H1 (cell line): ENCODE data around the gene EIF4EBP2. TPM values are rescaled to one million over a fixed set of nuclear protein-coding genes. Genes with fewer than 3 reads are reported as not detected.

ENCODE experiments used
- CTCF ChIA-PET: fragments of 300-600 bp; sonication (Branson Sonifier 250); formaldehyde crosslinking; loops from one replicate; lab custom pipeline; 2021; ENCODE audit not compliant: partially characterized antibody; lab: Charles Lee
- POLR2A ChIA-PET: fragments of 300-600 bp; sonication (Branson Sonifier 250); formaldehyde crosslinking; loops from one replicate; lab custom pipeline; 2021; ENCODE audit warnings: inconsistent platforms; ENCODE audit not compliant: partially characterized antibody; lab: Charles Lee
- DNase-seq, 2 experiments: peaks; one replicate each; pipeline versions ENCODE4 v3.0.0 to v3.0.0-alpha.2; 2010 to 2022; ENCODE audit warnings: low spot score in 2 of 2, low read depth in 1 of 2, mixed read lengths in 1 of 2
- FAIRE-seq: peaks from 2 replicates; lab custom pipeline; 2011; peaks lifted over from hg19 to GRCh38; lab: Jason Lieb, UNC
- H2AFZ ChIP-seq: 2 replicates; pipeline ENCODE4 v1.8.1; 2012; ENCODE audit warnings: low read length, inconsistent platforms
- H2AK5ac ChIP-seq: 2 replicates; pipeline ENCODE4 v1.6.1; 2013; ENCODE audit warnings: low read depth, low read length
- H2BK120ac ChIP-seq: replicated peaks from 2 replicates; pipeline ENCODE3; 2013; ENCODE audit warnings: low read depth, low read length, inconsistent platforms
- H2BK12ac ChIP-seq: 2 replicates; pipeline ENCODE4 v1.6.1; 2013; ENCODE audit warnings: low read depth, low read length
- H2BK15ac ChIP-seq: 2 replicates; pipeline ENCODE4 v1.6.1; 2013; ENCODE audit warnings: low read length
- H2BK20ac ChIP-seq: 2 replicates; pipeline ENCODE4 v1.6.1; 2013; ENCODE audit warnings: low read length
- H2BK5ac ChIP-seq: 2 replicates; pipeline ENCODE4 v1.6.1; 2013; ENCODE audit warnings: low read depth, low read length
- H3K14ac ChIP-seq: 2 replicates; pipeline ENCODE4 v1.6.1; 2013; ENCODE audit warnings: inconsistent platforms; ENCODE audit not compliant: insufficient read length
- H3K18ac ChIP-seq: 2 replicates; pipeline ENCODE4 v1.6.1; 2013; ENCODE audit warnings: low read length; ENCODE audit errors: extremely low read depth
- H3K23ac ChIP-seq: 2 replicates; pipeline ENCODE4 v1.6.1; 2013; ENCODE audit warnings: inconsistent platforms; ENCODE audit not compliant: insufficient read length
- H3K23me2 ChIP-seq: 2 replicates; pipeline ENCODE4 v1.6.1; 2013; ENCODE audit warnings: low read depth, low read length
- H3K27ac ChIP-seq: 2 replicates; pipeline ENCODE4 v1.6.1; 2011; ENCODE audit warnings: low read depth, low read length, inconsistent platforms
- H3K27me3 ChIP-seq, 4 experiments: replicated peaks in 1 of 4; 1 replicate in 1 of 4; 2 replicates in 3 of 4; pipeline versions ENCODE4 v1.6.1 to v1.8.1; 2011 to 2013; ENCODE audit warnings: low read length in 3 of 4, mild to moderate bottlenecking in 3 of 4, inconsistent platforms in 2 of 4, mixed read lengths in 2 of 4, moderate library complexity in 1 of 4; ENCODE audit not compliant: control insufficient read depth in 3 of 4, insufficient read depth in 3 of 4; ENCODE audit errors: extremely low read depth in 1 of 4
- H3K36me3 ChIP-seq, 4 experiments: 2 replicates each; pipeline versions ENCODE4 v1.6.1 to v1.8.1; 2011 to 2013; ENCODE audit warnings: mild to moderate bottlenecking in 4 of 4, low read length in 3 of 4, moderate library complexity in 2 of 4, control low read depth in 1 of 4, inconsistent platforms in 1 of 4; ENCODE audit not compliant: insufficient read depth in 4 of 4, control insufficient read depth in 2 of 4
- H3K4ac ChIP-seq: replicated peaks from 2 replicates; pipeline ENCODE3; 2013; ENCODE audit warnings: low read length, low read depth, mixed read lengths, inconsistent platforms; ENCODE audit not compliant: insufficient read length
- H3K4me1 ChIP-seq, 4 experiments: replicated peaks in 1 of 4; 1 replicate in 1 of 4; 2 replicates in 3 of 4; pipeline versions ENCODE4 v1.6.1 to v1.8.1; 2011 to 2013; ENCODE audit warnings: low read length in 3 of 4, inconsistent platforms in 2 of 4, mixed read lengths in 1 of 4; ENCODE audit not compliant: insufficient read depth in 4 of 4, control insufficient read depth in 3 of 4
- H3K4me2 ChIP-seq, 2 experiments: 2 replicates each; pipeline versions ENCODE4 v1.6.1 to v1.8.1; 2011 to 2013; ENCODE audit warnings: low read depth in 2 of 2, low read length in 2 of 2, control low read depth in 1 of 2, inconsistent platforms in 1 of 2, mild to moderate bottlenecking in 1 of 2; ENCODE audit not compliant: insufficient read depth in 1 of 2
- H3K4me3 ChIP-seq, 4 experiments: fragments of 200-600, 300-600 bp in 1 of 4; sonication (generic), shearing (Covaris generic), sonication (Bioruptor Twin) in 1 of 4; 2 replicates each; pipeline versions ENCODE4 v1.5.1 to v1.8.1; 2011 to 2016; ENCODE audit warnings: low read length in 4 of 4, low read depth in 3 of 4, control low read depth in 2 of 4, inconsistent platforms in 2 of 4, mild to moderate bottlenecking in 2 of 4, mixed read lengths in 1 of 4, moderate library complexity in 1 of 4; ENCODE audit not compliant: insufficient read depth in 2 of 4; ENCODE audit errors: extremely low read depth in 1 of 4
- H3K56ac ChIP-seq: replicated peaks from 2 replicates; pipeline ENCODE3; 2013; ENCODE audit warnings: low read depth, mild to moderate bottlenecking, mixed read lengths, low read length, inconsistent platforms; ENCODE audit not compliant: insufficient read length
- H3K79me1 ChIP-seq: 2 replicates; pipeline ENCODE4 v1.6.1; 2013; ENCODE audit warnings: low read depth, low read length, control low read depth
- H3K79me2 ChIP-seq, 2 experiments: 2 replicates each; pipeline versions ENCODE4 v1.6.1 to v1.8.1; 2012 to 2013; ENCODE audit warnings: low read length in 2 of 2, mild to moderate bottlenecking in 2 of 2, inconsistent platforms in 1 of 2; ENCODE audit not compliant: insufficient read depth in 2 of 2, control insufficient read depth in 1 of 2
- H3K9ac ChIP-seq, 4 experiments: replicated peaks in 1 of 4; 1 replicate in 1 of 4; 2 replicates in 3 of 4; pipeline versions ENCODE4 v1.6.1 to v1.8.1; 2011 to 2013; ENCODE audit warnings: low read depth in 3 of 4, low read length in 3 of 4, control low read depth in 2 of 4, mild to moderate bottlenecking in 2 of 4, moderate library complexity in 2 of 4, inconsistent platforms in 1 of 4; ENCODE audit errors: extremely low read depth in 1 of 4
- H3K9me3 ChIP-seq, 2 experiments: 2 replicates each; pipeline versions ENCODE4 v1.6.1 to v1.8.1; 2012 to 2013; ENCODE audit warnings: mild to moderate bottlenecking in 2 of 2, moderate library complexity in 2 of 2, control low read depth in 1 of 2, inconsistent platforms in 1 of 2, low read depth in 1 of 2, low read length in 1 of 2, mixed read lengths in 1 of 2; ENCODE audit not compliant: insufficient read depth in 2 of 2
- H4K20me1 ChIP-seq, 2 experiments: replicated peaks in 1 of 2; 2 replicates each; pipeline versions ENCODE3 to v1.8.1; 2011 to 2013; ENCODE audit warnings: inconsistent platforms in 2 of 2, low read length in 2 of 2, mild to moderate bottlenecking in 1 of 2; ENCODE audit not compliant: insufficient read depth in 2 of 2, control insufficient read depth in 1 of 2
- H4K5ac ChIP-seq: 2 replicates; pipeline ENCODE4 v1.6.1; 2013; ENCODE audit warnings: low read length, low read depth, mixed read lengths, inconsistent platforms; ENCODE audit not compliant: insufficient read length
- H4K8ac ChIP-seq: 2 replicates; pipeline ENCODE4 v1.8.0; 2013; ENCODE audit warnings: mild to moderate bottlenecking, moderate library complexity, low read length, inconsistent platforms; ENCODE audit not compliant: insufficient read depth; ENCODE audit errors: extremely low read depth
- H4K91ac ChIP-seq: replicated peaks from 2 replicates; pipeline ENCODE3; 2013; ENCODE audit warnings: low read length, mixed read lengths, inconsistent platforms; ENCODE audit not compliant: insufficient read length
- EGR1 ChIP-seq: IDR thresholded peaks from 2 replicates; pipeline ENCODE4 v1.6.1; 2011; ENCODE audit warnings: low read depth, low read length, borderline replicate concordance
- GABPA ChIP-seq: IDR thresholded peaks from 2 replicates; pipeline ENCODE4 v1.6.1; 2011; ENCODE audit warnings: mild to moderate bottlenecking, low read length, moderate library complexity, borderline replicate concordance; ENCODE audit not compliant: insufficient read depth
- HDAC6 ChIP-seq: IDR thresholded peaks from one replicate; pipeline ENCODE4 v1.7.1; 2012; ENCODE audit warnings: low read depth, mild to moderate bottlenecking, inconsistent platforms, low read length, moderate library complexity
- KDM5A ChIP-seq: fragments of 200-600 bp; IDR thresholded peaks from 2 replicates; pipeline ENCODE4 v1.7.1; 2012; ENCODE audit warnings: mild to moderate bottlenecking, low read length, inconsistent platforms, mixed read lengths
- POU5F1 ChIP-seq: IDR thresholded peaks from 2 replicates; pipeline ENCODE4 v1.6.1; 2011; ENCODE audit warnings: low read depth, mild to moderate bottlenecking, low read length, moderate library complexity
- SAP30 ChIP-seq: fragments of 300-600 bp; sonication (generic); IDR thresholded peaks from 2 replicates; pipeline ENCODE4 v1.7.1; 2012; ENCODE audit warnings: low read length, moderate library complexity, mild to moderate bottlenecking, inconsistent platforms; ENCODE audit not compliant: insufficient read depth, insufficient replicate concordance
- SP2 ChIP-seq: IDR thresholded peaks from 2 replicates; pipeline ENCODE4 v1.6.1; 2012; ENCODE audit warnings: mild to moderate bottlenecking, low read length, inconsistent platforms
- SUZ12 ChIP-seq: fragments of 200-600 bp; sonication (generic); IDR thresholded peaks from 2 replicates; pipeline ENCODE4 v1.6.1; 2012; ENCODE audit warnings: mild to moderate bottlenecking, inconsistent platforms, low read length, moderate library complexity, mixed read lengths
- TEAD4 ChIP-seq: IDR thresholded peaks from 2 replicates; pipeline ENCODE4 v1.6.1; 2012; ENCODE audit warnings: low read depth, low read length, inconsistent platforms, mixed read lengths
- WGBS, 2 experiments: shearing (Covaris generic) in 1 of 2; methylation state at CpG; one replicate each; pipeline versions ENCODE4 v1.1.6 to v1.1.7; 2013 to 2015; ENCODE audit warnings: low lambda C conversion rate in 2 of 2, mixed read lengths in 2 of 2, inconsistent platforms in 1 of 2, low coverage in 1 of 2, missing lambda C conversion rate in 1 of 2; ENCODE audit not compliant: insufficient replicate concordance in 2 of 2, insufficient coverage in 1 of 2, insufficient read length in 1 of 2; ENCODE audit errors: extremely low coverage in 1 of 2, missing lambda C conversion rate in 1 of 2; 5-methylcytosine and 5-hydroxymethylcytosine counted together
- polyA plus RNA-seq, 7 experiments: library from polyadenylated mRNA; depleted of rRNA in 3 of 7; stranded (reverse) in 5 of 7; unstranded in 2 of 7; fragments of >200 nt in 5 of 7; fragments of 200-250 nt in 2 of 7; gene quantifications; 1 replicate in 5 of 7; 2 replicates in 1 of 7; 4 replicates in 1 of 7; pipeline versions ENCODE4 v1.2.1 to v1.2.3, GENCODE V29; 2011 to 2013; ENCODE audit warnings: missing spikeins in 2 of 7, mixed read lengths in 2 of 7
- total RNA-seq: library from RNA; stranded (reverse); fragmentation: NEBNext Ultra II Directional; extraction: Animal tissue kit (Norgen Biotek cat#: 25700); gene quantifications from 2 replicates; pipeline ENCODE4 v1.2.1, GENCODE V29; 2021
- TF ChIP-seq, protein P1 (sequence below), 3 experiments: IDR thresholded peaks; 1 replicate in 2 of 3; 2 replicates in 1 of 3; pipeline versions ENCODE4 v1.5.1 to v1.6.1; 2011; ENCODE audit warnings: low read length in 3 of 3, mild to moderate bottlenecking in 3 of 3, inconsistent platforms in 2 of 3, low read depth in 1 of 3, moderate library complexity in 1 of 3; ENCODE audit not compliant: insufficient read depth in 1 of 3; ENCODE audit errors: control extremely low read depth in 1 of 3

EIF4EBP2 gene
- total and polyA plus RNA-seq, 2 of the 8 experiments (the other 6 are each of a cell fraction or from before 2014, with no cell fraction given): 55.3 to 144 TPM

DNA sequence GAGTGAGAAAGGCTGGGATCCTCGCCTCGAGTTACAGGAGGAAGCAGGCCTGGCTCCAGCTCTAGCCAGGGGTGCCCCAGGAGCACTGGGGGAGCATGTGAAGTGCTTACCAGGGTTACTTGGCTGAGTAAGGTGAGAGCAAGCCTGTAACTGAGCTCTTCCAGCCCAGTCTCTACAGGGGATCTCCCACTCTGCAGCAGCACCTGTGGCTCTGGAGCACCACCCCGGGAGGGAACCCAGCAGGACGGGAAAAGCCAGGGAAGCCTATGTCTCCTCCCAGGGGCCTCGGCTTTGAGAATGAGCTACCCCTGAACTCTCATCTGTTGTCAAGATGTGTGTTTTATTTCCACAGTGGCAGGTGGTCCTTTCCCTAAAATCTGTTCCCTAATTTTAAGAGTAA lies 32.1 kb upstream of the EIF4EBP2 start:
- H3K4me2 ChIP-seq: no peak overlapping the region
- H3K27ac ChIP-seq: no peak overlapping the region
- H3K9ac ChIP-seq: no peak overlapping the region
- H3K56ac ChIP-seq: no peak overlapping the region
- H3K36me3 ChIP-seq: peaks cover 0 to 11% (median 3%) of the 10 kb centered on the region in 4 experiments; a peak in 3 of 8 replicates
- no peak overlapping the region for H4K91ac ChIP-seq
- H3K14ac ChIP-seq: no peak overlapping the region
- peaks cover 2 to 10% (median 3%) of the 10 kb centered on the region in 4 experiments; a peak in 4 of 7 replicates for H3K4me1 ChIP-seq
- CTCF ChIA-PET: interaction anchor here (0.5 to 3.7 kb wide), 5 partner anchors 21 to 256 kb away, joined by 3 to 19 read pairs (median 3); partner anchors contain the start of gene TYSND1
- 0 out of 2 replicates have a peak overlapping the region, but pooled peaks have one; percentile 27 for H2BK12ac ChIP-seq
- 0 out of 2 replicates have a peak overlapping the region, but pooled peaks have one; percentile 46 for H4K8ac ChIP-seq
- H3K18ac ChIP-seq: no peak overlapping the region; the same call in 1 of the 2 replicates
- H3K23me2 ChIP-seq: no peaks in the 10 kb centered on the region
- H2BK15ac ChIP-seq: no peak overlapping the region
- H4K5ac ChIP-seq: no peak overlapping the region
- FAIRE-seq: no peak
- no peak overlapping the region for H3K4ac ChIP-seq
- H2AFZ ChIP-seq: no peak overlapping the region
- no peak for DNase-seq
- H2BK5ac ChIP-seq: no peak overlapping the region
- H2AK5ac ChIP-seq: no peak overlapping the region
- H4K20me1 ChIP-seq: peaks cover 0 to 6% of the 10 kb centered on the region in 2 experiments
- H3K79me1 ChIP-seq: no peaks in the 10 kb centered on the region; the same call in 1 of the 2 replicates
- H3K79me2 ChIP-seq: no peaks in the 10 kb centered on the region; a peak in 1 of 4 replicates
- H3K23ac ChIP-seq: no peak overlapping the region
- H3K4me3 ChIP-seq: no peak overlapping the region
- 56% methylated on average over 5 of the region's 5 CpGs; no CpG with 5 or more reads in 1 of the 2 experiments for WGBS, 2 experiments
- POLR2A ChIA-PET: interaction anchor here (0.6 kb wide), 1 partner anchor 16 kb away, joined by 4 read pairs; no protein-coding TSS in a partner anchor
- H2BK20ac ChIP-seq: no peak overlapping the region
- no peaks in the 10 kb centered on the region for H3K9me3 ChIP-seq
- H3K27me3 ChIP-seq: no peaks in the 10 kb centered on the region
- H2BK120ac ChIP-seq: no peak overlapping the region
- TF ChIP-seq POU5F1: no peak
- no peak for TF ChIP-seq SP2
- no peak for TF ChIP-seq SUZ12
- TF ChIP-seq HDAC6: no peak
- TF ChIP-seq SAP30: no peak
- TF ChIP-seq, protein P1, sequence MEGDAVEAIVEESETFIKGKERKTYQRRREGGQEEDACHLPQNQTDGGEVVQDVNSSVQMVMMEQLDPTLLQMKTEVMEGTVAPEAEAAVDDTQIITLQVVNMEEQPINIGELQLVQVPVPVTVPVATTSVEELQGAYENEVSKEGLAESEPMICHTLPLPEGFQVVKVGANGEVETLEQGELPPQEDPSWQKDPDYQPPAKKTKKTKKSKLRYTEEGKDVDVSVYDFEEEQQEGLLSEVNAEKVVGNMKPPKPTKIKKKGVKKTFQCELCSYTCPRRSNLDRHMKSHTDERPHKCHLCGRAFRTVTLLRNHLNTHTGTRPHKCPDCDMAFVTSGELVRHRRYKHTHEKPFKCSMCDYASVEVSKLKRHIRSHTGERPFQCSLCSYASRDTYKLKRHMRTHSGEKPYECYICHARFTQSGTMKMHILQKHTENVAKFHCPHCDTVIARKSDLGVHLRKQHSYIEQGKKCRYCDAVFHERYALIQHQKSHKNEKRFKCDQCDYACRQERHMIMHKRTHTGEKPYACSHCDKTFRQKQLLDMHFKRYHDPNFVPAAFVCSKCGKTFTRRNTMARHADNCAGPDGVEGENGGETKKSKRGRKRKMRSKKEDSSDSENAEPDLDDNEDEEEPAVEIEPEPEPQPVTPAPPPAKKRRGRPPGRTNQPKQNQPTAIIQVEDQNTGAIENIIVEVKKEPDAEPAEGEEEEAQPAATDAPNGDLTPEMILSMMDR (IDR thresholded peaks at IDR 0.05; ENCODE audit: control extremely low read depth in 1 of 3, insufficient read depth in 1 of 3, low read depth in 1 of 3, low read length in 3 of 3): no peak
- TF ChIP-seq EGR1: no peak
- no peak for TF ChIP-seq KDM5A
- TF ChIP-seq GABPA: no peak
- TF ChIP-seq TEAD4: no peak
